HCT116 (cell line): ENCODE measurements around the gene SDHD. TPM values are rescaled to one million over a fixed set of nuclear protein-coding genes. Genes with fewer than 3 reads are reported as not detected.

Source experiments
- ATAC-seq: fragments of 200-7000 bp; cut with Tn5 transposase; 2 replicates; pipeline ENCODE4 v1.9.1; 2020; ENCODE audit warnings: mild to moderate bottlenecking, moderate library complexity
- BruUV-seq: library from RNA; stranded (reverse); fragments of 400-500 nt; replicated peaks from 2 replicates; lab custom pipeline; 2021; lab: Mats Ljungman, UMichigan
- CTCF ChIA-PET: fragments of 300-600 bp; sonication (Branson Sonifier 250); formaldehyde crosslinking; loops from one replicate; lab custom pipeline; 2021; ENCODE audit warnings: antibody characterized with exemption; lab: Charles Lee
- POLR2A ChIA-PET: fragments of 300-600, 350-600 bp; sonication (Branson Sonifier 250); formaldehyde crosslinking; loops from one replicate; lab custom pipeline; 2021; ENCODE audit warnings: antibody characterized with exemption; lab: Charles Lee
- RAD21 ChIA-PET, 2 experiments: fragments of 300-600 bp; sonication (Branson Sonifier 250); formaldehyde crosslinking; loops; one replicate each; lab custom pipeline; 2023; ENCODE audit warnings: low total read pairs in 2 of 2; ENCODE audit not compliant: uncharacterized antibody in 2 of 2, unreplicated experiment in 2 of 2, low non-redundant PET in 1 of 2; lab: Charles Lee
- DNase-seq: peaks from one replicate; pipeline ENCODE4 v3.0.0-alpha.2; 2010; ENCODE audit warnings: low read depth, low spot score
- H2AFZ ChIP-seq: fragments of 200-600 bp; shearing (Covaris generic), sonication (generic); 2 replicates; pipeline ENCODE4 v1.6.1; 2017; ENCODE audit warnings: low read depth, mixed run types, mixed read lengths, antibody characterized with exemption, low read length; ENCODE audit not compliant: poor library complexity, severe bottlenecking
- H3K27ac ChIP-seq: 2 replicates; pipeline ENCODE4 v1.5.1; 2012; ENCODE audit warnings: low read depth, low read length
- H3K27me3 ChIP-seq: fragments of 200-600 bp; sonication (generic); 2 replicates; pipeline ENCODE4 v1.6.1; 2016; ENCODE audit warnings: mixed run types, low read length, mixed read lengths; ENCODE audit not compliant: insufficient read depth
- H3K36me3 ChIP-seq, 2 experiments: fragments of 200-500 bp in 1 of 2; fragments of 200-600 bp in 1 of 2; sonication (Bioruptor generic) in 1 of 2; sonication (generic) in 1 of 2; 2 replicates each; pipeline versions ENCODE4 v1.5.1 to v1.6.1; 2014 to 2016; ENCODE audit warnings: low read length in 2 of 2, inconsistent platforms in 1 of 2, mixed read lengths in 1 of 2, mixed run types in 1 of 2; ENCODE audit not compliant: insufficient read depth in 2 of 2, control insufficient read depth in 1 of 2
- H3K4me1 ChIP-seq, 2 experiments: fragments of 200-600 bp in 1 of 2; sonication (generic) in 1 of 2; 2 replicates each; pipeline versions ENCODE4 v1.5.1 to v1.6.1; 2012 to 2017; ENCODE audit warnings: low read length in 2 of 2, inconsistent platforms in 1 of 2, mild to moderate bottlenecking in 1 of 2, mixed read lengths in 1 of 2, mixed run types in 1 of 2, moderate library complexity in 1 of 2; ENCODE audit not compliant: insufficient read depth in 2 of 2, control insufficient read depth in 1 of 2
- H3K4me2 ChIP-seq: fragments of 200-600 bp; sonication (generic); 2 replicates; pipeline ENCODE4 v1.6.1; 2017; ENCODE audit warnings: mixed run types, low read length, mixed read lengths
- H3K4me3 ChIP-seq, 2 experiments: fragments of 200-600 bp in 1 of 2; sonication (generic) in 1 of 2; replicated peaks in 1 of 2; 2 replicates each; pipeline ENCODE4 v1.5.1; 2011 to 2016; ENCODE audit warnings: low read length in 2 of 2, control low read depth in 1 of 2, low read depth in 1 of 2, mild to moderate bottlenecking in 1 of 2, mixed read lengths in 1 of 2, mixed run types in 1 of 2
- H3K79me2 ChIP-seq: fragments of 200-600 bp; sonication (generic); 2 replicates; pipeline ENCODE4 v1.6.1; 2017; ENCODE audit warnings: mild to moderate bottlenecking, mixed run types, low read length, moderate library complexity, mixed read lengths; ENCODE audit not compliant: insufficient read depth
- H3K9ac ChIP-seq: fragments of 200-600 bp; sonication (generic); 2 replicates; pipeline ENCODE4 v1.6.1; 2016; ENCODE audit warnings: low read length, mixed read lengths
- H3K9me2 ChIP-seq: fragments of 200-600 bp; sonication (generic), shearing (Covaris generic); 2 replicates; pipeline ENCODE4 v1.6.1; 2017; ENCODE audit warnings: mixed run types, mild to moderate bottlenecking, moderate library complexity; ENCODE audit not compliant: insufficient read depth
- H3K9me3 ChIP-seq, 2 experiments: fragments of 200-500 bp in 1 of 2; fragments of 200-600 bp in 1 of 2; sonication (Bioruptor generic) in 1 of 2; sonication (generic) in 1 of 2; 2 replicates each; pipeline ENCODE4 v1.6.1; 2014 to 2017; ENCODE audit warnings: low read length in 2 of 2, mixed read lengths in 2 of 2, inconsistent platforms in 1 of 2, low read depth in 1 of 2, mild to moderate bottlenecking in 1 of 2, mixed run types in 1 of 2, moderate library complexity in 1 of 2; ENCODE audit not compliant: control insufficient read depth in 1 of 2, insufficient read depth in 1 of 2
- H4K20me1 ChIP-seq: fragments of 200-600 bp; sonication (generic), shearing (Covaris generic); 2 replicates; pipeline ENCODE4 v1.6.1; 2017; ENCODE audit warnings: mixed run types, mild to moderate bottlenecking, moderate library complexity; ENCODE audit not compliant: insufficient read depth
- CBX3 ChIP-seq: IDR thresholded peaks from 2 replicates; pipeline ENCODE4 v1.6.1; 2012; ENCODE audit warnings: low read depth
- CEBPB ChIP-seq: IDR thresholded peaks from 2 replicates; pipeline ENCODE4 v1.6.1; 2012; ENCODE audit warnings: low read depth
- POLR2AphosphoS5 ChIP-seq: IDR thresholded peaks from 2 replicates; pipeline ENCODE4 v1.6.1; 2011; ENCODE audit warnings: mild to moderate bottlenecking, low read depth, low read length, moderate library complexity
- RAD21 ChIP-seq: IDR thresholded peaks from 2 replicates; pipeline ENCODE4 v1.6.1; 2012; ENCODE audit warnings: low read depth, mild to moderate bottlenecking
- REST ChIP-seq: IDR thresholded peaks from 2 replicates; pipeline ENCODE4 v1.6.1; 2012; ENCODE audit warnings: low read depth
- SRF ChIP-seq: IDR thresholded peaks from 2 replicates; pipeline ENCODE4 v1.6.1; 2012; ENCODE audit warnings: low read depth
- TCF7L2 ChIP-seq: IDR thresholded peaks from 2 replicates; pipeline ENCODE4 v1.7.0; 2011; ENCODE audit warnings: borderline replicate concordance, inconsistent platforms; ENCODE audit not compliant: insufficient read depth, insufficient read length; ENCODE audit errors: extremely low read depth
- ZFX ChIP-seq: fragments of 450-650 bp; IDR thresholded peaks from 2 replicates; pipeline ENCODE4 v1.6.1; 2017
- intact Hi-C: fragments of 100-400 bp; cut with micrococcal nuclease; formaldehyde crosslinking; loops from 2 replicates; pipeline ENCODE4 v1.10.0; 2022
- total RNA-seq: library from RNA; stranded (reverse); gene quantifications from one replicate; pipeline ENCODE4 v1.2.1, GENCODE V29; 2021; ENCODE audit not compliant: unreplicated experiment
- TF ChIP-seq, protein P1 (sequence below): IDR thresholded peaks from 2 replicates; pipeline ENCODE4 v1.6.1; 2012
- TF ChIP-seq, protein P2 (sequence below), 3 experiments: fragments of 200-600 bp in 1 of 3; sonication (generic) in 1 of 3; IDR thresholded peaks in 2 of 3; conservative IDR thresholded peaks in 1 of 3; 2 replicates each; pipeline ENCODE4 v1.5.1; 2012 to 2017; ENCODE audit warnings: low read depth in 2 of 3, low read length in 2 of 3, antibody characterized with exemption in 1 of 3, borderline replicate concordance in 1 of 3, control low read depth in 1 of 3, mild to moderate bottlenecking in 1 of 3, mixed read lengths in 1 of 3, mixed run types in 1 of 3, moderate library complexity in 1 of 3; ENCODE audit not compliant: insufficient read depth in 1 of 3
- TF ChIP-seq, protein P3 (sequence below): IDR thresholded peaks from 2 replicates; pipeline ENCODE4 v1.6.1; 2012

Gene SDHD
- total RNA-seq, 1 experiment from 2014 or later: 129 TPM

DNA sequence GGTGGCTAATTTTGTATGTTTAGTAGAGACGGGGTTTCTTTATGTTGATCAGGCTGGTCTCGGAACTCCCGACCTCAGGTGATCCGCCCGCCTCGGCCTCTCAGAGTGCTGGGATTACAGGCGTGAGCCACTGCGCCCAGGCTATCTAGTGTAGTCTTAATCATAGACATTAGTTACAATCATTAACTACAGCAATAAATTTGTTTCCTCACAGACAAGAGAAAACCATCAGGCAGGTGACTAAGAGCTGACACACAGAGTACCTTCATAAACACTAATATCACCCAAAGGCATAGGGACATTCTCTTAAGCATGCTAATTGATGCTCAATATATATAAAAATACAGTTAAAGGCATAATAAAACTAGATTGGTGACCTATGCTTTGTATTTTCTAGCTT lies 19.4 kb downstream of the SDHD start (continued):
- TF ChIP-seq, protein P1, sequence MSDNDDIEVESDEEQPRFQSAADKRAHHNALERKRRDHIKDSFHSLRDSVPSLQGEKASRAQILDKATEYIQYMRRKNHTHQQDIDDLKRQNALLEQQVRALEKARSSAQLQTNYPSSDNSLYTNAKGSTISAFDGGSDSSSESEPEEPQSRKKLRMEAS: no peak
- TF ChIP-seq POLR2AphosphoS5: no peak

DNA sequence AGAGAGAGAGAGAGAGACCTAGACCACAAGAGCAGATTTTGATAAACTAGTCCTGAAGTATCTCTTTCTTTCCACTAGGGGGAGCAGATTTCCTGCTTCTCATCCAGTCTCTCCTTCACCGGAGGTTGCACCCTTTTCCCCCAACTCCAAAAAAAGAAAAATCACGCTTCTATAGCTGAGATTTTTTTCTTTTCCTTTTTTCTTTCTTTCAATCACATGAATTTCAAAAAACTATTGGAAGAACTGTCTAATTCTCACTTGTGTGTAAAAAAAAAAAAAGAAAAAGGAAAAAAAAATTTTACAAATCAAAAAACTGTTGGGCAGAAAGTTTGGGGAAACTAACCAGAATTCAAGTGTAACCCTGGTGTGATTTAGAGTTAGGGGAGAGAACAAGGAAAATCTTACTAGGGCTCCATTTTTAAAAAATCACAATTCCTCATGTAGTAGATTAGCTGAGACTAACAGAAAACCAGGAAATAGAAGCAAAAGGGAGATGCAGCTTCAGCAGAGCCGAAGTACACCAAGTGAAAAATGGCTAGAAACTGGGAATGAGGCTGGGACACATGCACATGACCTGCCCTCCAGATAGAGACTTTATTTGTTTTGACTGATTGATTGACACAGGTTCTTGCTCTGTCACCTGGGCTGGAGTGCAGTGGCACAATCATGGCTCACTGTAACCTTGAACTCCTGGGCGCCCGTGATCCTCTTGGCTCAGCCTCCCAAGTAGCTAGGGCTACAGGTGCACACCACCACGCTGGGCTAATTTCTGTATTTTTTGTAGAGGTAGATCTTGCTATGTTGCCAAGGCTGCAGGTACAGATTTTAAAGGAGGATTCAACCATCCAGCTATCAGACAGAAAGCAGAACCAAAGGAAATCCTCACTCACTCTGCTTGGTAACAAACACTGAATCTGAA lies 27.1 kb downstream of the SDHD start:
- no peak overlapping the region; the same call in 1 of the 2 replicates for H3K27ac ChIP-seq
- CTCF ChIA-PET: interaction anchor here (0.6 to 3.7 kb wide), 13 partner anchors 8 to 237 kb away, joined by 3 to 20 read pairs (median 6); partner anchors contain the start of genes BCO2, SDHD and TIMM8B

More for the DNA sequence above, 27.1 kb downstream of the SDHD start:
- BruUV-seq: no TSS peak
- no peaks in the 10 kb centered on the region for H3K9me3 ChIP-seq
- peak overlapping the region; percentile 36; the same call in 1 of the 2 replicates for H3K4me2 ChIP-seq
- no peak overlapping the region for H3K9ac ChIP-seq
- TF ChIP-seq, protein P2, sequence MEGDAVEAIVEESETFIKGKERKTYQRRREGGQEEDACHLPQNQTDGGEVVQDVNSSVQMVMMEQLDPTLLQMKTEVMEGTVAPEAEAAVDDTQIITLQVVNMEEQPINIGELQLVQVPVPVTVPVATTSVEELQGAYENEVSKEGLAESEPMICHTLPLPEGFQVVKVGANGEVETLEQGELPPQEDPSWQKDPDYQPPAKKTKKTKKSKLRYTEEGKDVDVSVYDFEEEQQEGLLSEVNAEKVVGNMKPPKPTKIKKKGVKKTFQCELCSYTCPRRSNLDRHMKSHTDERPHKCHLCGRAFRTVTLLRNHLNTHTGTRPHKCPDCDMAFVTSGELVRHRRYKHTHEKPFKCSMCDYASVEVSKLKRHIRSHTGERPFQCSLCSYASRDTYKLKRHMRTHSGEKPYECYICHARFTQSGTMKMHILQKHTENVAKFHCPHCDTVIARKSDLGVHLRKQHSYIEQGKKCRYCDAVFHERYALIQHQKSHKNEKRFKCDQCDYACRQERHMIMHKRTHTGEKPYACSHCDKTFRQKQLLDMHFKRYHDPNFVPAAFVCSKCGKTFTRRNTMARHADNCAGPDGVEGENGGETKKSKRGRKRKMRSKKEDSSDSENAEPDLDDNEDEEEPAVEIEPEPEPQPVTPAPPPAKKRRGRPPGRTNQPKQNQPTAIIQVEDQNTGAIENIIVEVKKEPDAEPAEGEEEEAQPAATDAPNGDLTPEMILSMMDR (IDR thresholded peaks at IDR 0.05 in 2 of 3, conservative IDR thresholded peaks at IDR 0.05 in 1 of 3; ENCODE audit: borderline replicate concordance in 1 of 3, insufficient read depth in 1 of 3, low read depth in 2 of 3, low read length in 2 of 3): peak; percentile 49 to 63 (median 63); a peak in 5 of 6 replicates
- TF ChIP-seq CBX3 (0 out of 2 replicates have a peak, but pooled peaks have one; percentile 19), REST (no peak), ZFX (no peak), SRF (no peak), TCF7L2 (no peak), RAD21 (peak; percentile 84), CEBPB (no peak), POLR2AphosphoS5 (no peak)
- TF ChIP-seq, protein P3, sequence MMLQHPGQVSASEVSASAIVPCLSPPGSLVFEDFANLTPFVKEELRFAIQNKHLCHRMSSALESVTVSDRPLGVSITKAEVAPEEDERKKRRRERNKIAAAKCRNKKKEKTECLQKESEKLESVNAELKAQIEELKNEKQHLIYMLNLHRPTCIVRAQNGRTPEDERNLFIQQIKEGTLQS: no peak
- TF ChIP-seq, protein P1: no peak
- peak; percentile 49 for DNase-seq
- H3K36me3 ChIP-seq: no peaks in the 10 kb centered on the region
- no peaks in the 10 kb centered on the region for H3K27me3 ChIP-seq
- H3K4me3 ChIP-seq: no peak overlapping the region
- RAD21 ChIA-PET: interaction anchor here (0.7 to 2.5 kb wide), 2 partner anchors 62 to 182 kb away, joined by 5 to 11 read pairs; partner anchors contain the start of gene BCO2 (in 1 of the 2)
- H2AFZ ChIP-seq: peak overlapping the region; percentile 46
- intact Hi-C loops: loop anchor here (1.0 kb wide), 2 partner anchors 62 to 167 kb away; partner anchors contain the start of gene BCO2
- no peaks in the 10 kb centered on the region for H4K20me1 ChIP-seq
- H3K4me1 ChIP-seq: peaks cover 21 to 33% of the 10 kb centered on the region in 2 experiments
- H3K9me2 ChIP-seq: no peaks in the 10 kb centered on the region
- POLR2A ChIA-PET: no interaction called here
- ATAC-seq: peak; percentile 81
- no peaks in the 10 kb centered on the region for H3K79me2 ChIP-seq
